Astrocyte (in vitro differentiated cells and primary cell): ENCODE results near the gene ARPIN. TPM values are rescaled to one million over a fixed set of nuclear protein-coding genes. Genes with fewer than 3 reads are reported as not detected.

Source experiments
- DNase-seq: peaks from one replicate; pipeline ENCODE4 v3.0.0-alpha.2; 2010; ENCODE audit warnings: low read depth
- FAIRE-seq: peaks from 2 replicates; lab custom pipeline; 2011; peaks lifted over from hg19 to GRCh38; lab: Jason Lieb, UNC
- H2AFZ ChIP-seq: 2 replicates; pipeline ENCODE4 v1.6.0; 2012; ENCODE audit warnings: low read depth, low read length, inconsistent platforms
- H3K27ac ChIP-seq: 2 replicates; pipeline ENCODE4 v1.5.1; 2011; ENCODE audit warnings: low read depth, low read length, inconsistent platforms
- H3K27me3 ChIP-seq: 2 replicates; pipeline ENCODE4 v1.6.0; 2011; ENCODE audit warnings: low read length, inconsistent platforms; ENCODE audit not compliant: insufficient read depth
- H3K36me3 ChIP-seq: 2 replicates; pipeline ENCODE4 v1.5.1; 2011; ENCODE audit warnings: low read length, inconsistent platforms; ENCODE audit not compliant: insufficient read depth
- H3K4me1 ChIP-seq: 2 replicates; pipeline ENCODE4 v1.5.1; 2011; ENCODE audit warnings: low read length, inconsistent platforms; ENCODE audit not compliant: insufficient read depth
- H3K4me2 ChIP-seq: 2 replicates; pipeline ENCODE4 v1.6.0; 2012; ENCODE audit warnings: low read length, inconsistent platforms
- H3K4me3 ChIP-seq: 2 replicates; pipeline ENCODE4 v1.5.1; 2011; ENCODE audit warnings: low read depth, mild to moderate bottlenecking, low read length, inconsistent platforms; ENCODE audit not compliant: insufficient read depth
- H3K79me2 ChIP-seq: 2 replicates; pipeline ENCODE4 v1.6.0; 2012; ENCODE audit warnings: mild to moderate bottlenecking, low read length, inconsistent platforms; ENCODE audit not compliant: insufficient read depth
- H3K9ac ChIP-seq: 2 replicates; pipeline ENCODE4 v1.6.0; 2012; ENCODE audit warnings: mild to moderate bottlenecking, low read length, inconsistent platforms
- H3K9me3 ChIP-seq: 2 replicates; pipeline ENCODE4 v1.5.1; 2012; ENCODE audit warnings: low read depth, mild to moderate bottlenecking, low read length, inconsistent platforms; ENCODE audit not compliant: insufficient read depth
- H4K20me1 ChIP-seq: 2 replicates; pipeline ENCODE4 v1.6.0; 2012; ENCODE audit warnings: low read length, inconsistent platforms; ENCODE audit not compliant: insufficient read depth
- H3K27ac Mint-ChIP-seq: one replicate; pipeline ENCODE4 v1.8.0; 2021; ENCODE audit warnings: mild to moderate bottlenecking, mixed read lengths; ENCODE audit not compliant: unreplicated experiment
- H3K27me3 Mint-ChIP-seq: one replicate; pipeline ENCODE4 v1.8.0; 2021; ENCODE audit warnings: low read depth, mixed read lengths; ENCODE audit not compliant: unreplicated experiment
- H3K36me3 Mint-ChIP-seq: one replicate; pipeline ENCODE4 v1.8.0; 2021; ENCODE audit warnings: low read depth, mixed read lengths; ENCODE audit not compliant: unreplicated experiment
- H3K4me1 Mint-ChIP-seq: one replicate; pipeline ENCODE4 v1.8.0; 2021; ENCODE audit warnings: low read depth, mixed read lengths; ENCODE audit not compliant: unreplicated experiment
- H3K4me3 Mint-ChIP-seq: one replicate; pipeline ENCODE4 v1.8.0; 2021; ENCODE audit warnings: mild to moderate bottlenecking, moderate library complexity, mixed read lengths; ENCODE audit not compliant: unreplicated experiment
- H3K9me3 Mint-ChIP-seq: one replicate; pipeline ENCODE4 v1.8.0; 2021; ENCODE audit warnings: mild to moderate bottlenecking, mixed read lengths; ENCODE audit not compliant: unreplicated experiment
- EZH2 ChIP-seq: IDR thresholded peaks from 2 replicates; pipeline ENCODE4 v1.6.1; 2012; ENCODE audit warnings: mild to moderate bottlenecking, low read length, inconsistent platforms; ENCODE audit not compliant: insufficient read depth
- total RNA-seq: library from RNA; stranded (reverse); gene quantifications from 2 replicates; pipeline ENCODE4 v1.2.1, GENCODE V29; 2021
- TF ChIP-seq, protein P1 (sequence below): IDR thresholded peaks from 2 replicates; pipeline ENCODE4 v1.5.1; 2011; ENCODE audit warnings: low read depth, mild to moderate bottlenecking, inconsistent platforms, low read length, moderate library complexity; ENCODE audit not compliant: insufficient read depth

The ARPIN gene
- total RNA-seq, 1 donor from 2014 or later = 4.8 TPM

DNA sequence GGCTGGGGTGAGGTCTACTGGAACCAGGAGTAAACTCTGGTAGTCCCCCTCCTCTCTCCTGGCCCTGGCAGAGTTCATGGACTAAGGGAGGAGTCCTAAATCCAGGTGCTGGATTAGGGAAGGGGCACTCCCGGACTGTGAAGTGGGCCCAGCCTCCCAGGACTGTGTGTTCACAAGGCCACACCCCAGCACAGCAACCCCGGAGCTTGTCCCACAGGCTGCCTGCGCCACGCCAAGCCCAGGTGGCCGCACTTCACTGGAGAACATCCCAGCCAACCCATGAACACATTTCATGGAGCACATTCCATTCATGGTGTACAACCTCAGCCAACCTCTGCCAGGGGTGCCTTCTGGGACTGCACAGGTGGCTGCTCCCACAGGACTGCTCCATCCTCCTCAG, 8.2 kb downstream of the ARPIN start:
- Histone ChIP-seq H2AFZ (no peak overlapping the region), H3K9ac (no peak overlapping the region), H3K27me3 (no peaks in the 10 kb centered on the region), H3K4me1 (no peaks in the 10 kb centered on the region), H4K20me1 (no peaks in the 10 kb centered on the region), H3K36me3 (peaks cover 2% of the 10 kb centered on the region), H3K27ac (no peak overlapping the region), H3K79me2 (no peaks in the 10 kb centered on the region), H3K4me2 (no peak overlapping the region), H3K4me3 (no peak overlapping the region), H3K9me3 (no peaks in the 10 kb centered on the region)
- H3K27me3 Mint-ChIP-seq = peaks cover 4% of the 10 kb centered on the region
- H3K4me3 Mint-ChIP-seq = no peak overlapping the region
- H3K9me3 Mint-ChIP-seq = peaks cover 3% of the 10 kb centered on the region
- TF ChIP-seq, protein P1, sequence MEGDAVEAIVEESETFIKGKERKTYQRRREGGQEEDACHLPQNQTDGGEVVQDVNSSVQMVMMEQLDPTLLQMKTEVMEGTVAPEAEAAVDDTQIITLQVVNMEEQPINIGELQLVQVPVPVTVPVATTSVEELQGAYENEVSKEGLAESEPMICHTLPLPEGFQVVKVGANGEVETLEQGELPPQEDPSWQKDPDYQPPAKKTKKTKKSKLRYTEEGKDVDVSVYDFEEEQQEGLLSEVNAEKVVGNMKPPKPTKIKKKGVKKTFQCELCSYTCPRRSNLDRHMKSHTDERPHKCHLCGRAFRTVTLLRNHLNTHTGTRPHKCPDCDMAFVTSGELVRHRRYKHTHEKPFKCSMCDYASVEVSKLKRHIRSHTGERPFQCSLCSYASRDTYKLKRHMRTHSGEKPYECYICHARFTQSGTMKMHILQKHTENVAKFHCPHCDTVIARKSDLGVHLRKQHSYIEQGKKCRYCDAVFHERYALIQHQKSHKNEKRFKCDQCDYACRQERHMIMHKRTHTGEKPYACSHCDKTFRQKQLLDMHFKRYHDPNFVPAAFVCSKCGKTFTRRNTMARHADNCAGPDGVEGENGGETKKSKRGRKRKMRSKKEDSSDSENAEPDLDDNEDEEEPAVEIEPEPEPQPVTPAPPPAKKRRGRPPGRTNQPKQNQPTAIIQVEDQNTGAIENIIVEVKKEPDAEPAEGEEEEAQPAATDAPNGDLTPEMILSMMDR = no peak
- no peak for TF ChIP-seq EZH2
- H3K4me1 Mint-ChIP-seq = no peaks in the 10 kb centered on the region
- DNase-seq (no peak), FAIRE-seq (no peak)
- H3K27ac Mint-ChIP-seq = no peak overlapping the region
- H3K36me3 Mint-ChIP-seq = peaks cover 18% of the 10 kb centered on the region

DNA sequence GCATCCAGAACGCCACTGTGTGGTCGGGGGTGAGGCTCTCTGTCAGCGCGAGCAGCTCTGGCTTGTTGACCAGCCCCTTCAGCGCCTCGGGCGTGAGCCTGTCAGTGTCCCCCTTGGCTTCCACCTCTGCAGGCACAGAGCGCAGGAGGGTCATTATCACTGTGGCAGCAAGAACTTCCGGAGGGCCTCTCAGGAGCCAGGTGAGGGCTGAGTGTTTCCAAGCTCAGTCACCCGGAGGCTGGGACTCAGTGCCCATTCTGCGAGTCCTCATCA, 9.0 kb downstream of the ARPIN start:
- Histone ChIP-seq H3K27me3 (no peaks in the 10 kb centered on the region), H3K36me3 (peaks cover 2% of the 10 kb centered on the region), H3K4me2 (no peak overlapping the region), H3K27ac (no peak overlapping the region), H3K79me2 (no peaks in the 10 kb centered on the region), H4K20me1 (no peaks in the 10 kb centered on the region), H3K4me3 (no peak overlapping the region), H3K9ac (no peak overlapping the region), H3K4me1 (no peaks in the 10 kb centered on the region), H2AFZ (no peak overlapping the region), H3K9me3 (no peaks in the 10 kb centered on the region)
- FAIRE-seq (no peak), DNase-seq (no peak)
- peaks cover 3% of the 10 kb centered on the region for H3K9me3 Mint-ChIP-seq
- TF ChIP-seq EZH2 = no peak
- TF ChIP-seq, protein P1 = no peak
- no peak overlapping the region for H3K27ac Mint-ChIP-seq
- H3K4me3 Mint-ChIP-seq = no peak overlapping the region
- peaks cover 18% of the 10 kb centered on the region for H3K36me3 Mint-ChIP-seq
- H3K27me3 Mint-ChIP-seq = peaks cover 4% of the 10 kb centered on the region
- H3K4me1 Mint-ChIP-seq = no peaks in the 10 kb centered on the region

DNA sequence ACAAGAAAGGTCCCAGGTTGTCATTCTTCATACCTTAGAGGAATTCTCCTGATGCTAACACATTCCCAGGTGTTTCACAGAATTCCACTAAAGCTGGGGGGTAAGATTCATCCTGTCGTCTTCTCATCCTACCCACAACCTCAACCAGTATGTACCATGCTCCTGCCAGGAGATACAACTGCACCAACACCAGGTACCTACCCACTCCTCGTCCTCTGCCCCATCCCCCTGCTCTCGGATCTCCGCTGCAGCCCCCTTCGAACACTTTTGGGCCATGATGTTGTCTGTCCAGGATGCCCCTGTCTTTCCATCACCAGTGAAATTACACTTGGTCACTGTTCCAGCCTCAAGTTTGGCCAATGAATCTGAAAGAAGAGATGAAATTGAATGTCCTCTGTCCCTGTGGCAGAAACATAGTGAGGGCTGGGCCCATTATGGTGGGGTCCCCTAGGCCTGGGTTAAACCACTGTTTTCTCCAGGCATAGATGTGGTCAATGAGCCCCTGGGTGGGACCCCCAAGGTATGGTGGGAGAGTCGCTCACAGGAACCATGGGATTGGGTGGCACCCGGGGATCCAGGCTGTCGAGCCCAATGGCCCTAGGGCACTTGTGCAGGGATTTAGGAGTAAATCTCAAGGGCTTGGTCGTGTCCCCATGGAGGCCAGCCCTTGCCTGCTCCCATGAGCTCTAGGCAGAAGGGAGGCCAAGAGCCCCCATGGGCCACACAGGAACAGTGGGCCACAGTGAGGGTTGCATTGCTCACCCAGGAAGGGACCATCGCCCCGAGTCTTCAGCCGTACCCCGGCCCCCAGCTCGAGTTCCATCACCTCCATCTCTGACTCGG, 9.5 kb downstream of the ARPIN start:
- Mint-ChIP-seq H3K36me3 (peaks cover 18% of the 10 kb centered on the region), H3K4me3 (no peak overlapping the region), H3K27ac (no peak overlapping the region), H3K4me1 (no peaks in the 10 kb centered on the region), H3K27me3 (peaks cover 4% of the 10 kb centered on the region), H3K9me3 (peaks cover 3% of the 10 kb centered on the region)
- no peak overlapping the region for H3K4me2 ChIP-seq
- no peak overlapping the region for H3K9ac ChIP-seq
- no peaks in the 10 kb centered on the region for H3K4me1 ChIP-seq
- no peaks in the 10 kb centered on the region for H4K20me1 ChIP-seq
- H3K36me3 ChIP-seq = peaks cover 2% of the 10 kb centered on the region
- H3K4me3 ChIP-seq = no peak overlapping the region
- FAIRE-seq = no peak
- DNase-seq = no peak
- TF ChIP-seq, protein P1 = no peak
- TF ChIP-seq EZH2 = no peak
- no peaks in the 10 kb centered on the region for H3K9me3 ChIP-seq
- H3K27me3 ChIP-seq = no peaks in the 10 kb centered on the region
- H3K27ac ChIP-seq = no peak overlapping the region
- no peak overlapping the region for H2AFZ ChIP-seq
- no peaks in the 10 kb centered on the region for H3K79me2 ChIP-seq
